GM12878 (cell line): Measurements from ENCODE around the gene MAGI1. TPM values are rescaled to one million over a fixed set of nuclear protein-coding genes. Genes with fewer than 3 reads are reported as not detected.

Source experiments
- ATAC-seq: fragments of 200-7000 bp; cut with Tn5 transposase; 3 replicates; pipeline ENCODE4 v1.9.1; 2020; ENCODE audit warnings: mild to moderate bottlenecking, moderate library complexity
- BruUV-seq: library from RNA; stranded (reverse); fragments of 400-500 nt; replicated peaks from 2 replicates; lab custom pipeline; 2021; lab: Mats Ljungman, UMichigan
- CTCF ChIA-PET: fragments of 300-600 bp; sonication (Branson Sonifier 250); formaldehyde crosslinking; extraction: SDS; loops from one replicate; lab custom pipeline; 2021; ENCODE audit warnings: inconsistent platforms; lab: Yijun Ruan, JAX
- POLR2A ChIA-PET: fragments of 350-600 bp; formaldehyde crosslinking; extraction: SDS; loops from one replicate; lab custom pipeline; 2021; ENCODE audit warnings: inconsistent platforms; lab: Charles Lee
- RAD21 ChIA-PET: fragments of 300-600 bp; sonication (Branson Sonifier 250); formaldehyde crosslinking; loops from one replicate; lab custom pipeline; 2023; ENCODE audit warnings: antibody characterized with exemption; ENCODE audit not compliant: unreplicated experiment; lab: Charles Lee
- SMC1A ChIA-PET: fragments of 300-600 bp; sonication (Branson Sonifier 250); formaldehyde crosslinking; loops from one replicate; lab custom pipeline; 2023; ENCODE audit not compliant: unreplicated experiment, uncharacterized antibody; lab: Charles Lee
- DNase-seq: peaks from one replicate; pipeline ENCODE4 v3.0.0-alpha.2; 2011; ENCODE audit warnings: low read depth, low spot score
- FAIRE-seq: peaks from 3 replicates; lab custom pipeline; 2011; peaks lifted over from hg19 to GRCh38; lab: Jason Lieb, UNC
- H2AFZ ChIP-seq: 2 replicates; pipeline ENCODE4 v1.6.0; 2011; ENCODE audit warnings: low read depth, low read length, control low read depth; ENCODE audit not compliant: control insufficient read depth
- H3K27ac ChIP-seq: 2 replicates; pipeline ENCODE4 v1.5.1; 2011; ENCODE audit warnings: control low read depth; ENCODE audit not compliant: control insufficient read depth, insufficient read depth
- H3K27me3 ChIP-seq, 2 experiments: replicated peaks in 1 of 2; 2 replicates each; pipeline versions ENCODE4 v1.6.0 to v1.6.1; 2011; ENCODE audit warnings: low read length in 1 of 2; ENCODE audit not compliant: control insufficient read depth in 2 of 2, insufficient read depth in 2 of 2
- H3K36me3 ChIP-seq, 2 experiments: 2 replicates each; pipeline ENCODE4 v1.5.1; 2011; ENCODE audit warnings: low read length in 1 of 2; ENCODE audit not compliant: control insufficient read depth in 2 of 2, insufficient read depth in 2 of 2
- H3K4me1 ChIP-seq: 2 replicates; pipeline ENCODE4 v1.6.1; 2011; ENCODE audit warnings: mild to moderate bottlenecking, low read length, moderate library complexity, mixed read lengths; ENCODE audit not compliant: control insufficient read depth, insufficient read depth
- H3K4me2 ChIP-seq: 2 replicates; pipeline ENCODE4 v1.6.0; 2011; ENCODE audit warnings: control low read depth; ENCODE audit not compliant: control insufficient read depth, insufficient read depth
- H3K4me3 ChIP-seq: fragments of 200-600 bp; sonication (generic); 2 replicates; pipeline ENCODE4 v1.5.1; 2016
- H3K79me2 ChIP-seq: 2 replicates; pipeline ENCODE4 v1.6.0; 2011; ENCODE audit warnings: low read length; ENCODE audit not compliant: control insufficient read depth, insufficient read depth
- H3K9ac ChIP-seq: 2 replicates; pipeline ENCODE4 v1.8.0; 2011; ENCODE audit warnings: low read length, control low read depth, mixed read lengths; ENCODE audit not compliant: control insufficient read depth, insufficient read depth
- H3K9me3 ChIP-seq: replicated peaks from 3 replicates; pipeline ENCODE4 v1.5.1; 2011; ENCODE audit warnings: mild to moderate bottlenecking, low read length; ENCODE audit not compliant: control insufficient read depth, insufficient read depth
- H4K20me1 ChIP-seq: 2 replicates; pipeline ENCODE4 v1.6.0; 2011; ENCODE audit not compliant: control insufficient read depth, insufficient read depth
- CBX5 ChIP-seq: sonication (generic); IDR thresholded peaks from 2 replicates; pipeline ENCODE4 v1.6.1; 2016; ENCODE audit warnings: low read depth, moderate library complexity, mild to moderate bottlenecking, inconsistent platforms
- IRF3 ChIP-seq: fragments of 450-650 bp; IDR thresholded peaks from 2 replicates; pipeline ENCODE4 v1.6.1; 2014; ENCODE audit warnings: mild to moderate bottlenecking
- MLLT1 ChIP-seq: fragments of 450-650 bp; IDR thresholded peaks from 2 replicates; pipeline ENCODE4 v1.6.1; 2016; ENCODE audit warnings: mild to moderate bottlenecking
- RFX5 ChIP-seq: IDR thresholded peaks from 2 replicates; pipeline ENCODE4 v1.6.1; 2011; ENCODE audit warnings: low read depth, low read length, improper control_type of control experiment
- ZNF592 ChIP-seq: fragments of 450-650 bp; IDR thresholded peaks from 2 replicates; pipeline ENCODE4 v1.6.1; 2017; ENCODE audit warnings: mild to moderate bottlenecking, moderate library complexity
- ZZZ3 ChIP-seq: IDR thresholded peaks from 2 replicates; pipeline ENCODE4 v1.6.1; 2011; ENCODE audit warnings: low read depth; ENCODE audit not compliant: control insufficient read depth, insufficient read length
- WGBS: methylation state at CpG from one replicate; pipeline ENCODE4 v1.1.6; 2016; ENCODE audit warnings: low lambda C conversion rate; ENCODE audit not compliant: insufficient replicate concordance, insufficient coverage; ENCODE audit errors: missing lambda C conversion rate; 5-methylcytosine and 5-hydroxymethylcytosine counted together
- in situ Hi-C: fragments of 300-500 bp; cut with MboI; formaldehyde crosslinking; loops from 9 replicates; pipeline ENCODE4 v1.14.3; 2018; ENCODE audit warnings: mixed read lengths
- intact Hi-C: fragments of 100-400 bp; cut with micrococcal nuclease; formaldehyde crosslinking; loops from one replicate; pipeline ENCODE4 v1.14.2; 2022; ENCODE audit not compliant: unreplicated experiment
- polyA plus RNA-seq, 11 experiments: library from polyadenylated mRNA; depleted of rRNA in 4 of 11; unstranded in 6 of 11; stranded (reverse) in 5 of 11; fragments of >200 nt; fragmentation: Nextera tagmentation in 4 of 11; fragmentation: Illumina TruSeq in 1 of 11; extraction: Ambion mirVana in 4 of 11; extraction: Trizol in 1 of 11; gene quantifications; 1 replicate in 1 of 11; 2 replicates in 10 of 11; pipeline versions ENCODE4 v1.2.1 to v1.2.3, GENCODE V29; 2011 to 2016; ENCODE audit warnings: inconsistent platforms in 2 of 11, missing spikeins in 2 of 11, low read depth in 1 of 11
- total RNA-seq, 4 experiments: library from RNA; depleted of rRNA in 3 of 4; stranded (reverse); fragments of >200 nt in 3 of 4; fragmentation: Illumina TruSeq in 1 of 4; extraction: Trizol in 1 of 4; gene quantifications; 2 replicates each; pipeline versions ENCODE4 v1.2.1 to v1.2.3, GENCODE V29; 2013 to 2021

Gene MAGI1
- total and polyA plus RNA-seq, 10 of the 15 experiments (the other 5 are each of a cell fraction or from before 2014, with no cell fraction given), result 0.02 to 3.3 (median 0.29) TPM; not detected in 1

- Histone ChIP-seq H3K27ac (no peak overlapping the region), H3K9ac (no peak overlapping the region), H3K4me1 (no peaks in the 10 kb centered on the region)
- CTCF ChIA-PET, result no interaction called here
- TF ChIP-seq CBX5, result no peak
- TF ChIP-seq MLLT1, result no peak
- TF ChIP-seq RFX5, result no peak
- no peak for TF ChIP-seq ZZZ3
- TF ChIP-seq ZNF592, result no peak
- no peak for TF ChIP-seq IRF3
- TF ChIP-seq, all 136 proteins: peak for 0
- H3K4me2 ChIP-seq, result no peak overlapping the region
- H4K20me1 ChIP-seq, result no peaks in the 10 kb centered on the region
- H3K27me3 ChIP-seq, result no peaks in the 10 kb centered on the region
- H3K36me3 ChIP-seq, result no peaks in the 10 kb centered on the region
- no peaks in the 10 kb centered on the region for H3K79me2 ChIP-seq
- no peak overlapping the region for H2AFZ ChIP-seq
- ATAC-seq, result no peak
- ChIA-PET SMC1A (interaction anchor here (0.6 kb wide), 1 partner anchor 54 kb away, joined by 3 read pairs; no protein-coding TSS in a partner anchor), POLR2A (no interaction called here), RAD21 (no interaction called here)
- WGBS, result 18% methylated on average over 4 of the region's 4 CpGs
- no peak overlapping the region for H3K4me3 ChIP-seq
- no peak for FAIRE-seq
- no TSS peak for BruUV-seq
- in situ Hi-C loops (no loop called here), intact Hi-C loops (no loop called here)
- H3K9me3 ChIP-seq, result no peaks in the 10 kb centered on the region
- no peak for DNase-seq
Measured at GRCh38 chr3:65678516-65678915, 360.2 kb downstream of the MAGI1 start.
